Skeletal muscle tissue (tissue), 4 donors: ENCODE results near the gene OXCT1. TPM values are rescaled to one million over a fixed set of nuclear protein-coding genes. Genes with fewer than 3 reads are reported as not detected.
"Not testable (repeated sequence)": the region's sequence is repeated elsewhere in the genome, so short reads cannot be mapped to it uniquely, and the experiment has no call there.

ENCODE experiments used
- H3K27ac ChIP-seq: one replicate; pipeline ENCODE4 v1.7.0; 2013; ENCODE audit warnings: mild to moderate bottlenecking, low read depth, low read length, inconsistent platforms
- H3K27me3 ChIP-seq, 3 donors: one replicate each; pipeline ENCODE4 v1.7.0; 2013; ENCODE audit warnings: low read length in 3 of 3; ENCODE audit not compliant: control insufficient read depth in 3 of 3, insufficient read depth in 3 of 3
- H3K36me3 ChIP-seq, 3 donors: one replicate each; pipeline ENCODE4 v1.7.0; 2013; ENCODE audit warnings: low read length in 3 of 3; ENCODE audit not compliant: control insufficient read depth in 3 of 3, insufficient read depth in 3 of 3
- H3K4me1 ChIP-seq, 3 donors: one replicate each; pipeline ENCODE4 v1.7.0; 2013; ENCODE audit warnings: low read length in 3 of 3, mild to moderate bottlenecking in 3 of 3; ENCODE audit not compliant: control insufficient read depth in 3 of 3, insufficient read depth in 3 of 3
- H3K4me3 ChIP-seq, 3 donors: one replicate each; pipeline ENCODE4 v1.7.0; 2013; ENCODE audit warnings: low read length in 3 of 3
- H3K9ac ChIP-seq, 3 donors: one replicate each; pipeline ENCODE4 v1.7.0; 2013; ENCODE audit warnings: low read length in 3 of 3, mild to moderate bottlenecking in 3 of 3, moderate library complexity in 2 of 3, low read depth in 1 of 3
- H3K9me3 ChIP-seq, 3 donors: one replicate each; pipeline ENCODE4 v1.7.0; 2013; ENCODE audit warnings: low read length in 3 of 3; ENCODE audit not compliant: control insufficient read depth in 3 of 3
- total RNA-seq: library from RNA; depleted of rRNA; stranded (reverse); fragments of >200 nt; gene quantifications from one replicate; pipeline ENCODE4 v1.2.3, GENCODE V29; 2014
- donor health status: Osteomylitis.

OXCT1 gene
- total RNA-seq, 1 donor from 2014 or later, result 12.5 TPM

GRCh38 chr5:41748631-41749030 is 121.6 kb downstream of the OXCT1 start:
- Histone ChIP-seq H3K27ac (no peak overlapping the region), H3K4me3 (no peak overlapping the region), H3K4me1 (no peaks in the 10 kb centered on the region), H3K9ac (no peak overlapping the region), H3K9me3 (no peaks in the 10 kb centered on the region), H3K27me3 (no peaks in the 10 kb centered on the region), H3K36me3 (no peaks in the 10 kb centered on the region)

DNA sequence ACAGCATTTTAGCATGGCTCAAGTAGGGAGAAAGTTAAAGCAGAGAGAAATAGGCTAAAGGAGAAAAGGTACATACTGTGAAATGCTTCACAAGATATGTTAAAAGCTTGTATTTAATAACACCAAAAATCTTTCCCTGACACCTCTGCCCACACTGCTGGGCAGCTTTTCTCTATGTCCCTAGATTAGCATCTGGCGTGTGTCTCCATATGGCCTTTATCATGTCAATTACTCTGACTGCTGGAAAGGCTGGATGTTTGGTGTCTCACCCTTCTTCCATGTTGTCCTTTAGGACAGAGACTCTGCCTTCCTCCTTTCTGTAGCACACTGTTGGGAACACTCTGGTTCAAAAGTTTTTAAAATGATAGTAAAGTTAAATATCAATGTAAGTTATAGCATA is 122.5 kb downstream of the OXCT1 start:
- no peaks in the 10 kb centered on the region for H3K36me3 ChIP-seq
- no peaks in the 10 kb centered on the region for H3K27me3 ChIP-seq

GRCh38 chr5:41747301-41747700 is 122.9 kb downstream of the OXCT1 start:
- no peak overlapping the region for H3K4me3 ChIP-seq
- H3K9ac ChIP-seq, result no peak overlapping the region
- no peak overlapping the region for H3K27ac ChIP-seq
- H3K9me3 ChIP-seq, result no peaks in the 10 kb centered on the region
- no peaks in the 10 kb centered on the region for H3K27me3 ChIP-seq
- no peaks in the 10 kb centered on the region for H3K4me1 ChIP-seq
- no peaks in the 10 kb centered on the region for H3K36me3 ChIP-seq

More for the DNA sequence above, 122.5 kb downstream of the OXCT1 start:
- H3K4me1 ChIP-seq, result no peaks in the 10 kb centered on the region
- no peak overlapping the region for H3K4me3 ChIP-seq
- H3K9me3 ChIP-seq, result no peaks in the 10 kb centered on the region
- H3K27ac ChIP-seq, result no peak overlapping the region
- H3K9ac ChIP-seq, result no peak overlapping the region

- not testable (repeated sequence) for H3K27ac ChIP-seq, H3K27me3 ChIP-seq, H3K4me3 ChIP-seq, H3K36me3 ChIP-seq, H3K4me1 ChIP-seq, H3K9ac ChIP-seq, H3K9me3 ChIP-seq
These were observed 127.6 kb downstream of the OXCT1 start for GRCh38 chr5:41742608-41743007.

DNA sequence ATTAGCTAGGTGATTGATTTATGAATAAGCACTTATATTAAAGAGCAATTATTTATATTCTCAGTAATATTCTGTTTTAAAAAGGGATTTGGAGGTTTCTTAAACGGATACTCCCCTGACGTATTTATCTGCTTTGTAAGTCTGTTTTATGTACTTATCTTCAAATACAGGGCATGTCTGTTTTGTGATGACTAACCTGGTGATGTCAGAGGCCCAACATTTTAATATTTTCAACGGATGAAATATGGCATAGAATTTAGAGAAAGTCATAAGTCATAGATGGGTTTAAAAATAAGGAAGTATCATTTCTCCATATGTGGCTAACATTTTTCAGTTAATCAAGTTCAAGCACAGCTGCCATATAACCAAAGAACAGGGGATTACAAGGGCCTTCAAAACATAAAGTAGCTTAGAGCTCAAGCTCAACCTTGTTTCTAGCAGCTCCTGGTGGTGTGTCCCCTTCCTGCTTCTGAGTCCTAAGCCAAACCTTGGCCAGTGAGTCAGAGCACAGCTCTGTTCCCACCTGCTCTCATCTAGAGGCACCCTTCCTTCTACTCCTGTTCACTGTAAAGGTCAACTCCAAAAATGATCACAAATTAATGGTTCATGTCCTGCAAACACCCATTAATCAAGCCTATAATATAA is 131.4 kb downstream of the OXCT1 start:
- Histone ChIP-seq H3K27ac (no peak overlapping the region), H3K4me3 (no peak overlapping the region), H3K27me3 (no peaks in the 10 kb centered on the region), H3K36me3 (peaks cover 0 to 9% (median 8%) of the 10 kb centered on the region in 3 donors), H3K9me3 (no peaks in the 10 kb centered on the region), H3K4me1 (no peaks in the 10 kb centered on the region), H3K9ac (no peak overlapping the region)

DNA sequence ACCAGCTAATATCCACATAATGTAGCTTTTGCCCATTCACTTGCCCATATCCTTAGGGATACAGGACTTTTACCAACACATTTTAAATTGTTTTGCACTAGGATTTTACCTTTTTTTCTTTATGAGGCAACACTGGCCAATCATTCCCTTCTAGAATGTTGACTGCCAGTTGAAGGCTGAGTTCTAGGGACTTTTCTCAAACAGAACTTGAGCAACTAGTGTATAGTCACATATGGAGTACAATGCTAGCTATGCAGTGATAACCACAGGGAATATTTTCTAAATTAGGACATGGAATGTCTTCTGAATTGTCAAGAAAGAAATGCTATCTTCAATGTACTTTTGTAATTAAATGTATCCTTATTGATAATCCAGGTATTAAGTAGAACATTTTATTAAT is 133.6 kb downstream of the OXCT1 start:
- Histone ChIP-seq H3K27me3 (no peaks in the 10 kb centered on the region), H3K9ac (no peak overlapping the region), H3K4me3 (no peak overlapping the region), H3K4me1 (no peaks in the 10 kb centered on the region), H3K9me3 (no peaks in the 10 kb centered on the region), H3K36me3 (peaks cover 0 to 9% (median 8%) of the 10 kb centered on the region in 3 donors), H3K27ac (no peak overlapping the region)

- no peaks in the 10 kb centered on the region for H3K27me3 ChIP-seq
- peaks cover 0 to 9% (median 8%) of the 10 kb centered on the region in 3 donors for H3K36me3 ChIP-seq
- no peak overlapping the region for H3K9ac ChIP-seq
- H3K27ac ChIP-seq, result no peak overlapping the region
- H3K9me3 ChIP-seq, result no peaks in the 10 kb centered on the region
- H3K4me1 ChIP-seq, result no peaks in the 10 kb centered on the region
- H3K4me3 ChIP-seq, result no peak overlapping the region
These were observed 135.0 kb downstream of the OXCT1 start for GRCh38 chr5:41735213-41735612.

GRCh38 chr5:41729381-41729780 is 140.8 kb downstream of the OXCT1 start:
- not testable (repeated sequence) for H3K4me1 ChIP-seq, H3K9me3 ChIP-seq, H3K27ac ChIP-seq, H3K36me3 ChIP-seq, H3K4me3 ChIP-seq, H3K27me3 ChIP-seq, H3K9ac ChIP-seq

DNA sequence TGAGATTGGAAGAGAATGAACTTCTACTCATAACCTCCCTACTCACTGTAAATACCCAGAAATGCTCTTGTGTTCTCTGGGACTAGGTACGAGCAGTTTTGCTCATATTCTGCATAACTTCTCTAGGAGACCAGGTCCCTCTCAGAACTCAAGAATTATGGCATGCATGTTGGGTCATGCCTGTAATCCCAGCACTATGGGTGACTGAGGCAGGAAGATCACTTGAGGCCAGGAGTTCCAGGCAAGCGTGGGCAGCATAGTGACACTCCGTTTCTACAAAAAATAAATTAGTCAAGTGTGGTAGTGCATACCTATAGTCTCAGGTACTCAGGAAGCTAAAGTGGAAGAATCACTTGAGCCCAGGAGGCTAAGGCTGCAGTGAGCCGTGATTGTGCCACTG is 141.9 kb downstream of the OXCT1 start:
- Histone ChIP-seq H3K9me3 (no peaks in the 10 kb centered on the region), H3K27me3 (no peaks in the 10 kb centered on the region), H3K9ac (no peak overlapping the region)

DNA sequence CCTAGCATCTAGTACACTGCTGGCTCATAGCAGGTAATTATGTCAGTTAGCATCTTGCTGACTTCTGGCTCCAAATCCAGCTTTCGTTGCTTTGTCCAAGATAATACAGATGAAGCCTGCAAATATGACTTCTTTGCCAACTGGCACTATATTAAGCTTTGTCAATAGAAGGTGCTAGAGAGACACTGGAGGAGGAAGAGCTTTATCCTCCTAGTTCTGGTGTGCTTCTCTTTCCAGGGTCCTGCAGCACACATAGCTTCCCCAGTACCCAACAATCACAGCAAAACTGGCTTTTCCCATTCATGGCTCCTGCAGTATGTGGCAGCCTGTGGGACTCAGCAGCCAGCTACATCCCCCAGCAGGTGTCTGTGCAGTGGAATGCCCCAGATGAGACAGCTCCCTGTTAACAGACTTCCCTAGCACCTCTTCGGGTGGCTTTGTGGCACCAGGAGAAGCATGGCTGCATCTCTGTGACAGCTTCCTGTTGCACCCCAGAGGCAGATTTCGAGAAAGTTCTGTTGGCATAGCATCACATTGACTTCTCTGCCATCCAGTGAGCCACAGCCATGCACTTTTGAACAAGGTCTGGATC is 147.8 kb downstream of the OXCT1 start:
- Histone ChIP-seq H3K4me3 (no peak overlapping the region), H3K27me3 (no peaks in the 10 kb centered on the region), H3K9ac (no peak overlapping the region), H3K9me3 (no peaks in the 10 kb centered on the region), H3K27ac (no peak overlapping the region), H3K36me3 (no peaks in the 10 kb centered on the region), H3K4me1 (no peaks in the 10 kb centered on the region)

More for the DNA sequence above, 141.9 kb downstream of the OXCT1 start:
- H3K4me3 ChIP-seq, result no peak overlapping the region
- H3K27ac ChIP-seq, result no peak overlapping the region
- no peaks in the 10 kb centered on the region for H3K4me1 ChIP-seq
- H3K36me3 ChIP-seq, result no peaks in the 10 kb centered on the region
